NT2/D1 (cell line): Measurements from ENCODE around the gene COX6A1.

Source experiments
- SUZ12 ChIP-seq: IDR thresholded peaks from 2 replicates; pipeline ENCODE4 v1.6.1; 2011; ENCODE audit not compliant: insufficient read length, insufficient read depth; ENCODE audit errors: extremely low read depth
- YY1 ChIP-seq: IDR thresholded peaks from 2 replicates; pipeline ENCODE4 v1.6.1; 2011; ENCODE audit not compliant: insufficient read length, insufficient read depth
- ZNF274 ChIP-seq: IDR thresholded peaks from 2 replicates; pipeline ENCODE4 v1.6.1; 2011; ENCODE audit warnings: mild to moderate bottlenecking, low read depth, low read length

DNA sequence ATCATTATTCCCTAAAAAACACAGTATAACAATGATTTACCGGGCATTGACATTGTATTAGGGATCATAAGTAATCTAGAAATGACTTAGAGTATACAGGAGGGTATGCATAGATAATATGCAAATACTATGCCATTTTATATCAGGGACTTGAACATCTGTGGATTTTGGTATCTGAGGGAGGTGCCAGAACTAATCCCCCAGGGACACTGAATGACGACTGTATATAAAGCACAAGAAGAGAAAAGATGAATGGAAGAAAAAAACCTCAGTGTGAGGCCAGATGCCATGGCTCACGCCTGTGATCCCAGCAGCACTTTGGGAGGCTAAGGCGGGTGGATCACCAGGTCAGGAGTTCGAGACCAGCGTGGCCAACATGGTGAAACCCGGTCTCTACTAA lies 25.5 kb upstream of the COX6A1 start:
- TF ChIP-seq ZNF274: no peak
- TF ChIP-seq SUZ12: no peak
- no peak for TF ChIP-seq YY1
